H1 (cell line): ENCODE measurements around the gene RAB25. TPM values are rescaled to one million over a fixed set of nuclear protein-coding genes. Genes with fewer than 3 reads are reported as not detected.

Experiments
- CTCF ChIA-PET: fragments of 300-600 bp; sonication (Branson Sonifier 250); formaldehyde crosslinking; loops from one replicate; lab custom pipeline; 2021; ENCODE audit not compliant: partially characterized antibody; lab: Charles Lee
- POLR2A ChIA-PET: fragments of 300-600 bp; sonication (Branson Sonifier 250); formaldehyde crosslinking; loops from one replicate; lab custom pipeline; 2021; ENCODE audit warnings: inconsistent platforms; ENCODE audit not compliant: partially characterized antibody; lab: Charles Lee
- DNase-seq, 2 experiments: peaks; one replicate each; pipeline versions ENCODE4 v3.0.0 to v3.0.0-alpha.2; 2010 to 2022; ENCODE audit warnings: low spot score in 2 of 2, low read depth in 1 of 2, mixed read lengths in 1 of 2
- FAIRE-seq: peaks from 2 replicates; lab custom pipeline; 2011; peaks lifted over from hg19 to GRCh38; lab: Jason Lieb, UNC
- H2AFZ ChIP-seq: 2 replicates; pipeline ENCODE4 v1.8.1; 2012; ENCODE audit warnings: low read length, inconsistent platforms
- H2AK5ac ChIP-seq: 2 replicates; pipeline ENCODE4 v1.6.1; 2013; ENCODE audit warnings: low read depth, low read length
- H2BK120ac ChIP-seq: replicated peaks from 2 replicates; pipeline ENCODE3; 2013; ENCODE audit warnings: low read depth, low read length, inconsistent platforms
- H2BK12ac ChIP-seq: 2 replicates; pipeline ENCODE4 v1.6.1; 2013; ENCODE audit warnings: low read depth, low read length
- H2BK15ac ChIP-seq: 2 replicates; pipeline ENCODE4 v1.6.1; 2013; ENCODE audit warnings: low read length
- H2BK20ac ChIP-seq: 2 replicates; pipeline ENCODE4 v1.6.1; 2013; ENCODE audit warnings: low read length
- H2BK5ac ChIP-seq: 2 replicates; pipeline ENCODE4 v1.6.1; 2013; ENCODE audit warnings: low read depth, low read length
- H3K14ac ChIP-seq: 2 replicates; pipeline ENCODE4 v1.6.1; 2013; ENCODE audit warnings: inconsistent platforms; ENCODE audit not compliant: insufficient read length
- H3K18ac ChIP-seq: 2 replicates; pipeline ENCODE4 v1.6.1; 2013; ENCODE audit warnings: low read length; ENCODE audit errors: extremely low read depth
- H3K23ac ChIP-seq: 2 replicates; pipeline ENCODE4 v1.6.1; 2013; ENCODE audit warnings: inconsistent platforms; ENCODE audit not compliant: insufficient read length
- H3K23me2 ChIP-seq: 2 replicates; pipeline ENCODE4 v1.6.1; 2013; ENCODE audit warnings: low read depth, low read length
- H3K27ac ChIP-seq: 2 replicates; pipeline ENCODE4 v1.6.1; 2011; ENCODE audit warnings: low read depth, low read length, inconsistent platforms
- H3K27me3 ChIP-seq, 4 experiments: replicated peaks in 1 of 4; 1 replicate in 1 of 4; 2 replicates in 3 of 4; pipeline versions ENCODE4 v1.6.1 to v1.8.1; 2011 to 2013; ENCODE audit warnings: low read length in 3 of 4, mild to moderate bottlenecking in 3 of 4, inconsistent platforms in 2 of 4, mixed read lengths in 2 of 4, moderate library complexity in 1 of 4; ENCODE audit not compliant: control insufficient read depth in 3 of 4, insufficient read depth in 3 of 4; ENCODE audit errors: extremely low read depth in 1 of 4
- H3K36me3 ChIP-seq, 4 experiments: 2 replicates each; pipeline versions ENCODE4 v1.6.1 to v1.8.1; 2011 to 2013; ENCODE audit warnings: mild to moderate bottlenecking in 4 of 4, low read length in 3 of 4, moderate library complexity in 2 of 4, control low read depth in 1 of 4, inconsistent platforms in 1 of 4; ENCODE audit not compliant: insufficient read depth in 4 of 4, control insufficient read depth in 2 of 4
- H3K4ac ChIP-seq: replicated peaks from 2 replicates; pipeline ENCODE3; 2013; ENCODE audit warnings: low read length, low read depth, mixed read lengths, inconsistent platforms; ENCODE audit not compliant: insufficient read length
- H3K4me1 ChIP-seq, 4 experiments: replicated peaks in 1 of 4; 1 replicate in 1 of 4; 2 replicates in 3 of 4; pipeline versions ENCODE4 v1.6.1 to v1.8.1; 2011 to 2013; ENCODE audit warnings: low read length in 3 of 4, inconsistent platforms in 2 of 4, mixed read lengths in 1 of 4; ENCODE audit not compliant: insufficient read depth in 4 of 4, control insufficient read depth in 3 of 4
- H3K4me2 ChIP-seq, 2 experiments: 2 replicates each; pipeline versions ENCODE4 v1.6.1 to v1.8.1; 2011 to 2013; ENCODE audit warnings: low read depth in 2 of 2, low read length in 2 of 2, control low read depth in 1 of 2, inconsistent platforms in 1 of 2, mild to moderate bottlenecking in 1 of 2; ENCODE audit not compliant: insufficient read depth in 1 of 2
- H3K4me3 ChIP-seq, 4 experiments: fragments of 200-600, 300-600 bp in 1 of 4; sonication (generic), shearing (Covaris generic), sonication (Bioruptor Twin) in 1 of 4; 2 replicates each; pipeline versions ENCODE4 v1.5.1 to v1.8.1; 2011 to 2016; ENCODE audit warnings: low read length in 4 of 4, low read depth in 3 of 4, control low read depth in 2 of 4, inconsistent platforms in 2 of 4, mild to moderate bottlenecking in 2 of 4, mixed read lengths in 1 of 4, moderate library complexity in 1 of 4; ENCODE audit not compliant: insufficient read depth in 2 of 4; ENCODE audit errors: extremely low read depth in 1 of 4
- H3K56ac ChIP-seq: replicated peaks from 2 replicates; pipeline ENCODE3; 2013; ENCODE audit warnings: low read depth, mild to moderate bottlenecking, mixed read lengths, low read length, inconsistent platforms; ENCODE audit not compliant: insufficient read length
- H3K79me1 ChIP-seq: 2 replicates; pipeline ENCODE4 v1.6.1; 2013; ENCODE audit warnings: low read depth, low read length, control low read depth
- H3K79me2 ChIP-seq, 2 experiments: 2 replicates each; pipeline versions ENCODE4 v1.6.1 to v1.8.1; 2012 to 2013; ENCODE audit warnings: low read length in 2 of 2, mild to moderate bottlenecking in 2 of 2, inconsistent platforms in 1 of 2; ENCODE audit not compliant: insufficient read depth in 2 of 2, control insufficient read depth in 1 of 2
- H3K9ac ChIP-seq, 4 experiments: replicated peaks in 1 of 4; 1 replicate in 1 of 4; 2 replicates in 3 of 4; pipeline versions ENCODE4 v1.6.1 to v1.8.1; 2011 to 2013; ENCODE audit warnings: low read depth in 3 of 4, low read length in 3 of 4, control low read depth in 2 of 4, mild to moderate bottlenecking in 2 of 4, moderate library complexity in 2 of 4, inconsistent platforms in 1 of 4; ENCODE audit errors: extremely low read depth in 1 of 4
- H3K9me3 ChIP-seq, 2 experiments: 2 replicates each; pipeline versions ENCODE4 v1.6.1 to v1.8.1; 2012 to 2013; ENCODE audit warnings: mild to moderate bottlenecking in 2 of 2, moderate library complexity in 2 of 2, control low read depth in 1 of 2, inconsistent platforms in 1 of 2, low read depth in 1 of 2, low read length in 1 of 2, mixed read lengths in 1 of 2; ENCODE audit not compliant: insufficient read depth in 2 of 2
- H4K20me1 ChIP-seq, 2 experiments: replicated peaks in 1 of 2; 2 replicates each; pipeline versions ENCODE3 to v1.8.1; 2011 to 2013; ENCODE audit warnings: inconsistent platforms in 2 of 2, low read length in 2 of 2, mild to moderate bottlenecking in 1 of 2; ENCODE audit not compliant: insufficient read depth in 2 of 2, control insufficient read depth in 1 of 2
- H4K5ac ChIP-seq: 2 replicates; pipeline ENCODE4 v1.6.1; 2013; ENCODE audit warnings: low read length, low read depth, mixed read lengths, inconsistent platforms; ENCODE audit not compliant: insufficient read length
- H4K8ac ChIP-seq: 2 replicates; pipeline ENCODE4 v1.8.0; 2013; ENCODE audit warnings: mild to moderate bottlenecking, moderate library complexity, low read length, inconsistent platforms; ENCODE audit not compliant: insufficient read depth; ENCODE audit errors: extremely low read depth
- H4K91ac ChIP-seq: replicated peaks from 2 replicates; pipeline ENCODE3; 2013; ENCODE audit warnings: low read length, mixed read lengths, inconsistent platforms; ENCODE audit not compliant: insufficient read length
- BACH1 ChIP-seq: IDR thresholded peaks from 2 replicates; pipeline ENCODE4 v1.6.1; 2012; ENCODE audit warnings: low read length, improper control_type of control experiment
- CTBP2 ChIP-seq: IDR thresholded peaks from 2 replicates; pipeline ENCODE4 v1.7.0; 2011; ENCODE audit warnings: borderline replicate concordance, mild to moderate bottlenecking, moderate library complexity, mixed read lengths, low read length; ENCODE audit not compliant: insufficient read depth, insufficient read length
- POLR2A ChIP-seq, 2 experiments: IDR thresholded peaks; 1 replicate in 1 of 2; 2 replicates in 1 of 2; pipeline ENCODE4 v1.6.1; 2011; ENCODE audit warnings: low read depth in 2 of 2, low read length in 2 of 2, mild to moderate bottlenecking in 2 of 2; ENCODE audit errors: control extremely low read depth in 1 of 2
- POLR2AphosphoS5 ChIP-seq: IDR thresholded peaks from 2 replicates; pipeline ENCODE4 v1.6.1; 2011; ENCODE audit warnings: low read depth, low read length
- RXRA ChIP-seq: IDR thresholded peaks from 2 replicates; pipeline ENCODE4 v1.6.1; 2011; ENCODE audit warnings: low read depth, mild to moderate bottlenecking, low read length, moderate library complexity; ENCODE audit not compliant: insufficient read depth
- SAP30 ChIP-seq: fragments of 300-600 bp; sonication (generic); IDR thresholded peaks from 2 replicates; pipeline ENCODE4 v1.7.1; 2012; ENCODE audit warnings: low read length, moderate library complexity, mild to moderate bottlenecking, inconsistent platforms; ENCODE audit not compliant: insufficient read depth, insufficient replicate concordance
- SP2 ChIP-seq: IDR thresholded peaks from 2 replicates; pipeline ENCODE4 v1.6.1; 2012; ENCODE audit warnings: mild to moderate bottlenecking, low read length, inconsistent platforms
- TBP ChIP-seq: IDR thresholded peaks from 2 replicates; pipeline ENCODE4 v1.6.1; 2011; ENCODE audit warnings: low read depth, low read length, improper control_type of control experiment
- TEAD4 ChIP-seq: IDR thresholded peaks from 2 replicates; pipeline ENCODE4 v1.6.1; 2012; ENCODE audit warnings: low read depth, low read length, inconsistent platforms, mixed read lengths
- WGBS, 2 experiments: shearing (Covaris generic) in 1 of 2; methylation state at CpG; one replicate each; pipeline versions ENCODE4 v1.1.6 to v1.1.7; 2013 to 2015; ENCODE audit warnings: low lambda C conversion rate in 2 of 2, mixed read lengths in 2 of 2, inconsistent platforms in 1 of 2, low coverage in 1 of 2, missing lambda C conversion rate in 1 of 2; ENCODE audit not compliant: insufficient replicate concordance in 2 of 2, insufficient coverage in 1 of 2, insufficient read length in 1 of 2; ENCODE audit errors: extremely low coverage in 1 of 2, missing lambda C conversion rate in 1 of 2; 5-methylcytosine and 5-hydroxymethylcytosine counted together
- polyA plus RNA-seq, 7 experiments: library from polyadenylated mRNA; depleted of rRNA in 3 of 7; stranded (reverse) in 5 of 7; unstranded in 2 of 7; fragments of >200 nt in 5 of 7; fragments of 200-250 nt in 2 of 7; gene quantifications; 1 replicate in 5 of 7; 2 replicates in 1 of 7; 4 replicates in 1 of 7; pipeline versions ENCODE4 v1.2.1 to v1.2.3, GENCODE V29; 2011 to 2013; ENCODE audit warnings: missing spikeins in 2 of 7, mixed read lengths in 2 of 7
- total RNA-seq: library from RNA; stranded (reverse); fragmentation: NEBNext Ultra II Directional; extraction: Animal tissue kit (Norgen Biotek cat#: 25700); gene quantifications from 2 replicates; pipeline ENCODE4 v1.2.1, GENCODE V29; 2021

Gene RAB25
- total and polyA plus RNA-seq, 2 of the 8 experiments (the other 6 are each of a cell fraction or from before 2014, with no cell fraction given): 34.8 to 98.2 TPM

GRCh38 chr1:156115514-156116374 lies 54.8 kb downstream of the RAB25 start:
- no peak overlapping the region for H2BK5ac ChIP-seq
- H2BK120ac ChIP-seq: no peak overlapping the region
- H4K91ac ChIP-seq: no peak overlapping the region
- POLR2A ChIA-PET: interaction anchor here (0.7 to 28.0 kb wide), 13 partner anchors 12 to 181 kb away, joined by 3 to 763 read pairs (median 4); partner anchors contain the start of genes KHDC4, MEX3A and PMF1
- peaks cover 0 to 8% of the 10 kb centered on the region in 2 experiments; a peak in 1 of 4 replicates for H3K79me2 ChIP-seq
- TF ChIP-seq TEAD4: peak; percentile 96
- no peak for TF ChIP-seq SP2
- peak in 1 of 2 experiments; percentile 46; a peak in 1 of 3 replicates for TF ChIP-seq POLR2A (IDR thresholded peaks at IDR 0.05; ENCODE audit: control extremely low read depth in 1 of 2, low read depth in 2 of 2, low read length in 2 of 2)
- 0 out of 2 replicates have a peak, but pooled peaks have one; percentile 5 for TF ChIP-seq TBP
- peak; percentile 50 for TF ChIP-seq SAP30
- no peak for TF ChIP-seq BACH1
- TF ChIP-seq POLR2AphosphoS5: peak; percentile 31; the same call in 1 of the 2 replicates
- no peak for TF ChIP-seq RXRA
- peak; percentile 19 for TF ChIP-seq CTBP2
- no peak overlapping the region for H2AFZ ChIP-seq
- H2BK15ac ChIP-seq: no peak overlapping the region
- no peak overlapping the region for H3K27ac ChIP-seq
- CTCF ChIA-PET: interaction anchor here (0.5 to 42.4 kb wide), 9 partner anchors 11 to 170 kb away, joined by 3 to 1994 read pairs (median 3); partner anchors contain the start of gene MEX3A
- no peak overlapping the region for H4K5ac ChIP-seq
- H3K9me3 ChIP-seq: no peaks in the 10 kb centered on the region
- H3K4me1 ChIP-seq: peaks cover 0 to 16% (median 14%) of the 10 kb centered on the region in 4 experiments; a peak in 6 of 7 replicates
- H3K14ac ChIP-seq: no peak overlapping the region
- no peak overlapping the region for H3K4ac ChIP-seq
- H3K27me3 ChIP-seq: peaks cover 0 to 2% (median 0%) of the 10 kb centered on the region in 4 experiments; a peak in 1 of 7 replicates
- WGBS, 2 experiments: 8% methylated on average over 18 of the region's 19 CpGs; no CpG with 5 or more reads in 1 of the 2 experiments
- no peak overlapping the region for H4K8ac ChIP-seq
- H4K20me1 ChIP-seq: peaks cover 10 to 12% of the 10 kb centered on the region in 2 experiments
- DNase-seq: no peak
- H2AK5ac ChIP-seq: no peak overlapping the region
- no peaks in the 10 kb centered on the region for H3K36me3 ChIP-seq
- H2BK12ac ChIP-seq: peak overlapping the region; percentile 55; the same call in 1 of the 2 replicates
- no peak for FAIRE-seq
- no peak overlapping the region for H3K18ac ChIP-seq
- H3K23me2 ChIP-seq: peaks cover 13% of the 10 kb centered on the region
- peak overlapping the region; percentile 91 to 99 for H3K4me2 ChIP-seq
- no peak overlapping the region for H3K56ac ChIP-seq
- peak overlapping the region in 2 of 4 experiments; percentile 29; a peak in 1 of 7 replicates for H3K9ac ChIP-seq
- H3K4me3 ChIP-seq: peak overlapping the region; percentile 69 to 83 (median 78)
- no peaks in the 10 kb centered on the region; the same call in none of the 2 replicates for H3K79me1 ChIP-seq
- H2BK20ac ChIP-seq: no peak overlapping the region
- H3K23ac ChIP-seq: no peak overlapping the region
